Subcutaneous abdominal adipose tissue (tissue), 5 donors: ENCODE data around the gene DRAP1.
"Not testable (repeated sequence)": the region's sequence is repeated elsewhere in the genome, so short reads cannot be mapped to it uniquely, and the experiment has no call there.

Experiments used
- H3K27ac ChIP-seq: one replicate; pipeline ENCODE4 v1.7.0; 2013; ENCODE audit warnings: low read depth, mild to moderate bottlenecking, inconsistent platforms, low read length, moderate library complexity
- H3K27me3 ChIP-seq, 5 donors: one replicate each; pipeline ENCODE4 v1.7.0; 2013; ENCODE audit warnings: low read length in 5 of 5, inconsistent platforms in 1 of 5; ENCODE audit not compliant: control insufficient read depth in 5 of 5, insufficient read depth in 4 of 5
- H3K36me3 ChIP-seq, 5 donors: one replicate each; pipeline ENCODE4 v1.7.0; 2013; ENCODE audit warnings: low read length in 5 of 5; ENCODE audit not compliant: control insufficient read depth in 5 of 5, insufficient read depth in 5 of 5
- H3K4me1 ChIP-seq, 5 donors: one replicate each; pipeline ENCODE4 v1.7.0; 2013; ENCODE audit warnings: low read length in 5 of 5, mild to moderate bottlenecking in 3 of 5, moderate library complexity in 1 of 5; ENCODE audit not compliant: control insufficient read depth in 5 of 5, insufficient read depth in 5 of 5
- H3K4me3 ChIP-seq, 5 donors: one replicate each; pipeline ENCODE4 v1.7.0; 2013; ENCODE audit warnings: low read length in 5 of 5, low read depth in 1 of 5
- H3K9ac ChIP-seq, 5 donors: one replicate each; pipeline ENCODE4 v1.7.0; 2013; ENCODE audit warnings: low read length in 5 of 5, mild to moderate bottlenecking in 4 of 5, moderate library complexity in 3 of 5
- H3K9me3 ChIP-seq, 5 donors: one replicate each; pipeline ENCODE4 v1.7.0; 2013; ENCODE audit warnings: low read length in 5 of 5; ENCODE audit not compliant: control insufficient read depth in 5 of 5
- donor health status: healthy.
- donor health status: healthy.
- donor health status: healthy.
- donor health status: healthy.
- donor health status: healthy.

DRAP1 gene

DNA sequence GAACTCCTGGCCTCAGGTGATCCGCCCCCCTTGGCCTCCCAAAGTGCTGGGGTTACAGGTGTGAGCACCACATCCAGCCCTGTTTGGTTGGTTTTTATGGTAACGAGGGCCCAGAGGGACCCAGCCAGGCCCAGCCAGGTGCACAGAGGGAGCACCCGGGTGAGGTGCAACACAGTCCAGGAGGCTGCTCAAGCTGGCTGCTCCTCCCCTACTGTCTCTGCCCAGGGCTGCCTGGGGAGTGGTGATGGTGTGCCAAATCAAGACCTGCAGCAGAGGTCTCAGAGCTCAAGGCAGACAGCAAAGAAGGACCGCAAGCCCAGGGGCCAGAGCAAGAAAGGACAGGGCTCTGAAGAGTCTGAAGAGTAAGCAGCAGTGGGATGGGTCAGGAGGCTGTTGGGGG lies 27.4 kb downstream of the DRAP1 start:
- Histone ChIP-seq H3K36me3 (no peaks in the 10 kb centered on the region), H3K9me3 (no peaks in the 10 kb centered on the region), H3K27me3 (peaks cover 0 to 7% (median 4%) of the 10 kb centered on the region in 5 donors), H3K4me1 (peaks cover 0 to 5% (median 0%) of the 10 kb centered on the region in 5 donors), H3K4me3 (no peak overlapping the region), H3K27ac (no peak overlapping the region), H3K9ac (no peak overlapping the region)

DNA sequence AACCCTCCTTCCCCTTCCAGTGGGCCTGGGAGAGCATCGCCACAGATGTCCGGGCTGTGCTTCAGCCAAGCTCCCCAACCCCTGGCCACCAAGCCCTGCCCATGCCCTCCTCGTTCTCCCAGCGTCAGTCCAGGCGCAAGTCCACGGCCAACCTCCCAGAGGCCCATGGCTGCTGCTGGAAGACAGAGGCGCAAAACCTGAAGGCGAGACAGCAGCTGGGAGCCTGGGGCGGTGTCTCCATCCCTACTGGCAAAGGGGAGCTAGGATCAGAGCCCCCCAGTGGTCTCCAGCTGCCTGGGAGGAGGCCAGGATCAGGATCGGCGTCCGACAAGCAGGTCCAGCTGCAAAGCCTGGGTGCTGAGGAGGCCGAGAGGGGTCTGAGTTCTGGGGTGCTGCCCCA lies 27.9 kb downstream of the DRAP1 start:
- Histone ChIP-seq H3K27me3 (peaks cover 0 to 7% (median 4%) of the 10 kb centered on the region in 5 donors), H3K9ac (no peak overlapping the region), H3K4me3 (no peak overlapping the region), H3K27ac (no peak overlapping the region), H3K9me3 (no peaks in the 10 kb centered on the region), H3K36me3 (no peaks in the 10 kb centered on the region), H3K4me1 (peaks cover 0 to under 1% (median 0%) of the 10 kb centered on the region in 5 donors)

DNA sequence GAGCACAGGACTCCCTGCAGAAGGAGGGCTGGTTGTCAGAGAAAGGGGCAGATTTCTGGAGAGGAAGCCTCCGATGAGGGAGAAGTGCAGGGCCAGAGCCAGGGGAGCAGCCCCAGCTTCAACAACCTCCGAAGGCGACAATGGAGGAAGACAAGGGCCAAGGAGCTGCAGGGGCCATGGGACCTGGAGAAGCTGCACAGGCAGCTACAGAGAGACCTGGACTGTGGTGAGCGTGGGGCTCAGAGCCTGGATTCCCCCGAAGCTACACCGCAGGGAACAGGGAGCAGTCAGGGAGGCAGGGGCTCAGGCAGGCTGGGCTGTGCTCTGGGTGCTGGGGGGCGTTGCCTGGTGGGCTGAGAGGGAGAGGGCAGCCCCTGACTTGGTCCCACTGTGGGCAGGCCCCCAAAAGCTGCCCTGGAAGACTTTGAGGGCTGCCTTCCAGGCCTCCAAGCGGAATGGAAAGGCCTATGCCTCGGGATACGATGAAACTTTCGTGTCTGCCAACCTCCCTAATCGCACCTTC lies 28.4 kb downstream of the DRAP1 start:
- Histone ChIP-seq H3K4me1 (no peaks in the 10 kb centered on the region), H3K4me3 (no peak overlapping the region)

DNA sequence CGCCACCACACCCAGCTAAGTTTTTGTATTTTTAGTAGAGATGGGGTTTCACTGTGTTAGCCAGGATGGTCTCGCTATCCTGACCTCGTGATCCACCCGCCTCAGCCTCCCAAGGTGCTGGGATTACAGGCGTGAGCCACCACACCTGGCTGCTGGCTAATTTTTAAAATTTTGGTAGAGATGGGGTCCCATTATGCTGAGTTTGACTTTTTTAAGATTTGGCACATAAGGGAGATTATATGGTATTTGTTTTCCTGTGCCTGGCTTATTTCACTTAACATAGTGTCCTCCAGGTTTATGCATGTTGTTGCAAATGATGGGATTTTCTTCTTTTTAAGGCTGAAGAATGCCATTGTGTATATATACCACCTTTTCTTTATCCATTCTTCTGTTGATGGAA lies 31.5 kb downstream of the DRAP1 start:
- not testable (repeated sequence) for H3K4me1 ChIP-seq, H3K9ac ChIP-seq, H3K4me3 ChIP-seq, H3K27me3 ChIP-seq, H3K36me3 ChIP-seq, H3K9me3 ChIP-seq, H3K27ac ChIP-seq

More for the DNA sequence above, 28.4 kb downstream of the DRAP1 start:
- Histone ChIP-seq H3K27me3 (peaks cover 0 to 7% (median 4%) of the 10 kb centered on the region in 5 donors), H3K9me3 (no peaks in the 10 kb centered on the region), H3K36me3 (no peaks in the 10 kb centered on the region), H3K9ac (no peak overlapping the region), H3K27ac (no peak overlapping the region)

DNA sequence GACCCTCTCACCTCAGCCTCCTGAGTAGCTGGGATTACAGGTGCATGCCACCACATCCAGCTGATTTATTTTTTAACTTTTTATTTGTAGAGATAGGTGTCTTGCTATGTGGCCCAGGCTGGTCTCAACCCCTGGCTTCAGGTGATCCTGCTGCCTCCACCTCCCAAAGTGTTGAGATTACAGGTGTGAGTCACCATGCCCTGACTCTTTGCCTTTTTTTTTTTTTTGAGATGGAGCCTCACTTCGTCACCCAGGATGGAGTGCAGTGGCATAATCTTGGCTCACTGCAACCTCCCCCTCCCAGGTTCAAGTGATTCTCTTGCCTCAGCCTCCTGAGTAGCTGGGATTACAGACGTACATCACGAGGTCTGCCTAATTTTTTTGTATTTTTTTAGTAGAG lies 32.4 kb downstream of the DRAP1 start:
- not testable (repeated sequence) for H3K27me3 ChIP-seq, H3K9me3 ChIP-seq, H3K4me1 ChIP-seq

DNA sequence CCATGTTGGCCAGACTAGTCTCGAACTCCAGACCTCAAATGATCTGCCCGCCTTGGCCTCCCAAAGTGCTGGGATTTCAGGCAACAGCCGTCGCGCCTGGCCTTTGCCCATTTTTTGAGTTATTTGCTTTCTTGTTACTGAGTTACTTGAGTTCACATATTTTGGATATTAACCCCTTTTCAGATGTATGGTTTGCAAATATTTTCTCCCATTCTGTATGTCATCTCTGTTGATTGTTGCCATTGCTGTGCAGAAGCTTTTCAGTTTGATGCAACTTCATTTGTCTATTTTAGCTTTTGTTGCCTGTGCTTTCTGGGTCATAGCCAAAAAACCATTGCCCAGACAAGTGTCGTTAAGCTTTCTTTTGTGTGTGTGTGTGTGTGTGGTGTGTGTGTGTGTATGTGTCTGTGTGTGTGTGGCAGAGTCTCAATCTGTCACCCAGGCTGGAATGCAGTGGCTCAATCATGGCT lies 32.9 kb downstream of the DRAP1 start:
- Histone ChIP-seq H3K4me3 (no peak overlapping the region), H3K9ac (no peak overlapping the region), H3K4me1 (no peaks in the 10 kb centered on the region), H3K27ac (no peak overlapping the region), H3K36me3 (no peaks in the 10 kb centered on the region), H3K9me3 (no peaks in the 10 kb centered on the region), H3K27me3 (peaks cover 4 to 9% (median 5%) of the 10 kb centered on the region in 5 donors)

More for the DNA sequence above, 32.4 kb downstream of the DRAP1 start:
- not testable (repeated sequence) for H3K4me3 ChIP-seq, H3K36me3 ChIP-seq, H3K9ac ChIP-seq, H3K27ac ChIP-seq

DNA sequence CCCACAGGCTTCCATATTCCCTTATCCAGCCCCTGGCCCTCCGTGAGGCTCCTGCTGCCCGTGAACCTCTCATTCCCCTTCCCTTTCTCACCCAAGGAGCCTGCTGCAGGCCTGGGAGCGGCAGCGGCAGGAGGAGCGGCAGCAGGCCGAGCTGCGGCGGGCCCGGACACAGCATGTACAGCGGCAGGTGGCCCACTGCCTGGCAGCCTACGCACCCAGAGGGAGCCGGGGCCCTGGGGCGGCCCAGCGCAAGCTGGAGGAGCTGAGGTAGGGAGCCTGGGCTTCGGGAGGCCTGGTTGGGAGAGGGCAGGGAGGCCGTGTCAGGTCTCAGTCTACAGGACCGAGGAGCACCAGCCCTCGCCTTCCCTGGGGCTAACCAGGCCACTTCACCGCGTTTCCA lies 34.2 kb downstream of the DRAP1 start:
- Histone ChIP-seq H3K9ac (no peak overlapping the region), H3K36me3 (no peaks in the 10 kb centered on the region), H3K27ac (no peak overlapping the region), H3K9me3 (no peaks in the 10 kb centered on the region), H3K4me1 (no peaks in the 10 kb centered on the region), H3K4me3 (no peak overlapping the region), H3K27me3 (peaks cover 3 to 7% (median 5%) of the 10 kb centered on the region in 5 donors)

DNA sequence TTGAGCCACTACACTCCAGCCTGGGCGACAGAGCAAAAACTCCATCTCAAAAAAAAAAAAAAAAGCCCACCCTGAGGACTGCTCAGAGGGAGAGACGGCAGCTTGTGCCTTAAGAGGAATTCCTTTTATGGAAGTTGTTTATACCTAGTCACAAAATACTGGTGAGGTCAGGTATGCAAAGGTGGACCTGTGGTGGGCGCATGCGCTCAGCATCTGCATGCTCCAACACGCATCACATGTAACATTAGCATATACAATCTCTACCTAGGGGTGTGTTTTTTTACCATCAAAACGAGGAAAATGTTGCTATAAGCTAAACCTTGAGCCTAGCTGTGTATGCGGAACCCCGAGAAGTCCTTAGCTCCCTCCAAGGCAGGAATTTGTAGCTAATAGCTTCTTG lies 35.5 kb downstream of the DRAP1 start:
- Histone ChIP-seq H3K4me1 (no peaks in the 10 kb centered on the region), H3K9ac (no peak overlapping the region), H3K4me3 (no peak overlapping the region), H3K9me3 (no peaks in the 10 kb centered on the region), H3K27ac (no peak overlapping the region), H3K36me3 (no peaks in the 10 kb centered on the region), H3K27me3 (peaks cover 4 to 7% (median 6%) of the 10 kb centered on the region in 5 donors)

DNA sequence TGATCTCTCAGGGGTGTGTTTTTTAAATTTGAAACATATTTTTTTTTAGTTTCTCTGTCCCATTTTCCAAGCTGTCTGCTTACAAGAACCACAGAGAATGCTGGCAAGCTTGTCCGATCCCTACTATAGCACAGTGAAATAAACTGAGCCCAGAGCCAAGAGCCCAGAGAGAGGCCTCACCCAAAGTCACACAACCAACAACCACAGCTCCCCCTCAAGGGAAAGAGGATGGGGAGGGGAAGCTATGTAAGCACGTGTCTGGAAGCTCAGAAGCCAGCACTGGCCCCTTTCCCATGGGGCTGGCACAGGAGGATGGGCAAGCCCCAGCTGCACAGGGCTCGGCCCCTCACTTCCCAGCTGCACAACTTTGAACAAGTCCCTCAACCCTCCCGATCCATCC lies 39.1 kb downstream of the DRAP1 start:
- peaks cover 4 to 7% (median 6%) of the 10 kb centered on the region in 5 donors for H3K27me3 ChIP-seq
- H3K4me3 ChIP-seq = no peak overlapping the region
- no peaks in the 10 kb centered on the region for H3K36me3 ChIP-seq
- H3K4me1 ChIP-seq = peaks cover 7 to 19% (median 17%) of the 10 kb centered on the region in 5 donors
- H3K9me3 ChIP-seq = no peaks in the 10 kb centered on the region
- no peak overlapping the region for H3K27ac ChIP-seq
- no peak overlapping the region for H3K9ac ChIP-seq

DNA sequence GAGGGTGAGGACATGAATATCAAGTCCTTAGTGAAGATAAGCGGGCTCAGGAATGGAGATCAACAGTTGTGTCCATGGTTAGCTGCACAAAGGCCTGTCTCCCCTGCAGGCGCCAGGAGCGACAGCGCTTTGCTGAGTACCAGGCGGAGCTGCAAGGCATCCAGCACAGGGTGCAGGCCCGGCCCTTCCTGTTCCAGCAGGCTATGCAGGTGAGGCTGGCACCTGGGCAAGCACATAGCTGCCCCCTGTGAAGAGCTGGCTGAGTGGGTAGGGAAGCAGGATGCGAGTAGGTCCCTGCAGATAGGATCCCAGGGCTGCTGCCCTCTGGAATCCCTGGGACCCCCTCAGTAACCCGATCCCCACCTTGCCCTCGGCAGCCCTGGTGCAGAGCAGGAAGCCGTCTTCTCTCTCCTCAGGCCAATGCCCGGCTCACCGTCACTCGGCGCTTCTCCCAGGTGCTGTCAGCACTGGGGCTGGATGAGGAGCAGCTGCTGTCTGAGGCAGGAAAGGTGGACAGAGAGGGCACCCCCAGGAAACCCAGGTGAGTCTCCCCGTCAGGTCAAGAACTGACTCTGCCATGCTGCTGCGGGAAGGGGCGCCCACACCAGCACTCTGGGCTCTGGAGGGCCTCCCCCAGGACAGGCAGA lies 39.7 kb downstream of the DRAP1 start:
- Histone ChIP-seq H3K9ac (no peak overlapping the region), H3K4me3 (no peak overlapping the region), H3K27me3 (peaks cover 4 to 7% (median 6%) of the 10 kb centered on the region in 5 donors), H3K4me1 (peaks cover 7 to 25% (median 22%) of the 10 kb centered on the region in 5 donors), H3K36me3 (peaks cover 0 to 1% (median under 1%) of the 10 kb centered on the region in 5 donors), H3K27ac (no peak overlapping the region), H3K9me3 (no peaks in the 10 kb centered on the region)
